Hepatocyte (in vitro differentiated cells): ENCODE measurements around the gene SFMBT2.

ENCODE experiments used
- EZH2 ChIP-seq: fragments of 200-600 bp; sonication (generic); IDR thresholded peaks from 2 replicates; pipeline ENCODE4 v1.6.1; 2016; ENCODE audit warnings: antibody characterized with exemption, mild to moderate bottlenecking, borderline replicate concordance
- TF ChIP-seq, protein P1 (sequence below): fragments of 200-600 bp; sonication (generic); IDR thresholded peaks from 2 replicates; pipeline ENCODE4 v1.5.1; 2016; ENCODE audit warnings: antibody characterized with exemption, mild to moderate bottlenecking; ENCODE audit not compliant: poor library complexity

DNA sequence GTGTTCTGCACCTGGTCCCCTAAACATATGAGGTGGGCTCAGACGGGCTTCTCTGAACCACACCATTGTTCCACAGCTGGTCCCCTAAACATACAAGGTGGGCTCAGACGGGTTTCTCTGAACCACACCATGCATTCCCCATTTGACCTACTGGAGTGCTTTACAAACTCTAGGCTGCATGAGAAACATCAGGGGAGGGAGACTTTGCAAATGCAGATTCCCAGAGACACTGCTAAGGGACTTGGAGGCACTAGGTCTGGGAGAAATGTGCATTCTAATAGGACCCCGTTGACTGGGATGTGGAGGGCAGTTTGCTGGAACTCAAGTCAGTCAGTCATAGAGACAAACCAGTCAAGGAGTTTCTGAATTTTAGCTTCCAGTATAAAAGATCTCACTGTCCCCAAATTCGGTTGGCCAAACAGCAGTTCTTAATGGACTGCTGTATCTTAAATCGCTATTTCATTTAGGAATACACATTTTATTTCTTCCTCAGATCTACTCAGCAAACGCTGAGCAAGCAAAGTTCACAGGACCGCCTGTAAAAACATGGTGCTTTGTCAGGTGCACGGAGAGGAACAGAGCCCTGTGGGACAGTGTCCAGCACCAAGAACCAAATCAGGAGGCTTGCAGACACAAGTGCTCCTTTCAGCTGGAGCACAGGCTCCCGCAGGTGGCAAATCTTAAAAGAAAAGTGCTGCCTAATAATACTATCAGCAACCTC lies 198.8 kb downstream of the SFMBT2 start:
- TF ChIP-seq, protein P1, sequence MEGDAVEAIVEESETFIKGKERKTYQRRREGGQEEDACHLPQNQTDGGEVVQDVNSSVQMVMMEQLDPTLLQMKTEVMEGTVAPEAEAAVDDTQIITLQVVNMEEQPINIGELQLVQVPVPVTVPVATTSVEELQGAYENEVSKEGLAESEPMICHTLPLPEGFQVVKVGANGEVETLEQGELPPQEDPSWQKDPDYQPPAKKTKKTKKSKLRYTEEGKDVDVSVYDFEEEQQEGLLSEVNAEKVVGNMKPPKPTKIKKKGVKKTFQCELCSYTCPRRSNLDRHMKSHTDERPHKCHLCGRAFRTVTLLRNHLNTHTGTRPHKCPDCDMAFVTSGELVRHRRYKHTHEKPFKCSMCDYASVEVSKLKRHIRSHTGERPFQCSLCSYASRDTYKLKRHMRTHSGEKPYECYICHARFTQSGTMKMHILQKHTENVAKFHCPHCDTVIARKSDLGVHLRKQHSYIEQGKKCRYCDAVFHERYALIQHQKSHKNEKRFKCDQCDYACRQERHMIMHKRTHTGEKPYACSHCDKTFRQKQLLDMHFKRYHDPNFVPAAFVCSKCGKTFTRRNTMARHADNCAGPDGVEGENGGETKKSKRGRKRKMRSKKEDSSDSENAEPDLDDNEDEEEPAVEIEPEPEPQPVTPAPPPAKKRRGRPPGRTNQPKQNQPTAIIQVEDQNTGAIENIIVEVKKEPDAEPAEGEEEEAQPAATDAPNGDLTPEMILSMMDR, result no peak
- no peak for TF ChIP-seq EZH2
